Fibroblast of skin of back (primary cell): ENCODE data around the gene ZNF385D. TPM values are rescaled to one million over a fixed set of nuclear protein-coding genes. Genes with fewer than 3 reads are reported as not detected.
A peak's percentile ranks its signal among the peaks of the same experiment; 100 is the strongest.

Experiments used
- DNase-seq: peaks from one replicate; pipeline ENCODE4 v3.0.0-alpha.2; 2013
- polyA plus RNA-seq, 2 experiments: library from polyadenylated mRNA; unstranded; fragments of 120-200 nt; gene quantifications; one replicate each; pipeline ENCODE4 v1.2.1, GENCODE V29; 2013; ENCODE audit not compliant: insufficient read length in 2 of 2

ZNF385D gene, protein sequence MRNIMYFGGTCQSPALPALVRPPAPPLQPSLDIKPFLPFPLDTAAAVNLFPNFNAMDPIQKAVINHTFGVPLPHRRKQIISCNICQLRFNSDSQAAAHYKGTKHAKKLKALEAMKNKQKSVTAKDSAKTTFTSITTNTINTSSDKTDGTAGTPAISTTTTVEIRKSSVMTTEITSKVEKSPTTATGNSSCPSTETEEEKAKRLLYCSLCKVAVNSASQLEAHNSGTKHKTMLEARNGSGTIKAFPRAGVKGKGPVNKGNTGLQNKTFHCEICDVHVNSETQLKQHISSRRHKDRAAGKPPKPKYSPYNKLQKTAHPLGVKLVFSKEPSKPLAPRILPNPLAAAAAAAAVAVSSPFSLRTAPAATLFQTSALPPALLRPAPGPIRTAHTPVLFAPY
- polyA plus RNA-seq (2013, experiment 1 of 2; ENCODE audit: insufficient read length) = 1.6 TPM
- polyA plus RNA-seq (2013, experiment 2 of 2; ENCODE audit: insufficient read length) = 1.2 TPM

DNA sequence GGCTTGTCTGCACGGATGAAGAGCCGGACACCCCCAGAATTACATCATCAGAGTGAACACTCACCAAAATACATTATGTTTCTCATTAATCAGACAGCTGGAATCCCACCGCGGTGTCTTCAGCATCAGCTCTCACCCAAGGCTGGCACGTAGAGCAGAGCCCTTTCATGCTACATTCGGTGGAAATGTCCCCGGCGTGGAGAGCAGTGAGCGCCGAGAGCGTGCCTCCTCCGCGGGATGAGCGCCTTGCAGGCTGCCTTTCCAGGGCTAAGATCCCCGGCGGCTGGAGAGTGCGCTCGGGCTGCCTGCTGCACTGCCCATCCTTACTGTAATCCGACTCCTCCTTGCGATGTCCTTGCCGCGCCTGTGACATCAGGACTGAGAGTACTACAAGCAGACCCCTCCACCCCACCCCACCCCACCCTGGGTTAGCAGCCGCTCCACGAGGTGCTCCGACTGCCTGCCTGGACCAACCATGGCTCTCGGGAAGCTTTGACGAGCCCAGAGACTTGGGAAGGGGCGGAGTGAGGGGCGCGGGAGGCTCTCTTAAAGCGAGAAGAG is at the start of gene ZNF385D:
ZNF385D (minus strand) TSS at position 380 of the 561 bp plus-strand sequence; CDS start at position 86, 294 bp downstream.
- DNase-seq = peak; percentile 65

DNA sequence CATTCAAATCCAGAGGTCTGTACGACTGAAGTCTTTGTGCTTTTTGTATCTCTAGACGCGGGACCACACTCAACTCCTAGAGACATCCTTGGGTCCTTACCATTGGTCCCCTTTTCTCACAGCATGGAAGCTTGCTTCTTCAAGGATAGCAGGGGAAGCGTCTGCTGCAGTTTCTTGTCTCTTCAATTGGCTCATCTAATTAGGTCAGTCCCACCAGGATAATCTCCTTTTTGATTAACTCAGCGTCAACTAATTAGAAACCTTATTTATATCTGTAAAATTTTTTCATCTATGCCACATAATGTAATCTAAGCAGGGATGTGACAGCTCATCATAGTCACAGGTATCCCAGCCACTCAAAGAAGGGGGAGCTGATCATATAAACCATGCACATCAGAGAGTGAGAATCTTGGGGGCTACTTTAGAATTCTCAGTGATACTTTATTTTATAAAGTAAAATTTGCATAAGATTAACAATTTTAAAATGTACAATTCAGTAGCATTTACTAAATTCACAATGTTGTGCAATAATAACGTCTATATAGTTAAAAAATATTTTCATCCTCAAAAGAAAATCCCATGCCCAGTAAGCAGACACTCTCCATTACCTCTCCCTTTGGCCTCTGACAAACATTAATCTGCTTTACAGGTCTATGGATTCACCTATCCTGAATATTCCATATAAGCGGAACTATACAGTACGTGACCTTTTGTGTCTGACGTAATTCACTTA is 47.5 kb upstream of the ZNF385D start:
- DNase-seq = no peak

DNA sequence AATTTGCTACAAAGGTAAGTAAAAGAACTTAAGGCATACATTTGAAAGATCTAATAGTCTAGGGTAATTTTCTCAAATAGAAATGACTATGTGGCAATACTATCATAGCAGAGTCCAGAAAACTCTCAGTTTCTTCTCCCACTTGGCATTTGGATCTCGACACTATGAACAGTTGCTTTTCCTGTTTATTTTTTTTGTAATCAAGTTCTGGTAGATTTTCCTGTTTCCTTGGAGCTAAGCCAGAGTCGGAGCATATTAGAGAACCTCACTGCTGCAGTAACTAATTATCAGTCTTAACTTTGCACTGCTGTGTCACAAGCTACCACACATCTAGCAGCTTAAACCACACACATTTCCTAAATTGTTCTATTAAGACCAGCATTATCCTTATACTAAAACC is 44.9 kb upstream of the ZNF385D start:
- DNase-seq = no peak

DNA sequence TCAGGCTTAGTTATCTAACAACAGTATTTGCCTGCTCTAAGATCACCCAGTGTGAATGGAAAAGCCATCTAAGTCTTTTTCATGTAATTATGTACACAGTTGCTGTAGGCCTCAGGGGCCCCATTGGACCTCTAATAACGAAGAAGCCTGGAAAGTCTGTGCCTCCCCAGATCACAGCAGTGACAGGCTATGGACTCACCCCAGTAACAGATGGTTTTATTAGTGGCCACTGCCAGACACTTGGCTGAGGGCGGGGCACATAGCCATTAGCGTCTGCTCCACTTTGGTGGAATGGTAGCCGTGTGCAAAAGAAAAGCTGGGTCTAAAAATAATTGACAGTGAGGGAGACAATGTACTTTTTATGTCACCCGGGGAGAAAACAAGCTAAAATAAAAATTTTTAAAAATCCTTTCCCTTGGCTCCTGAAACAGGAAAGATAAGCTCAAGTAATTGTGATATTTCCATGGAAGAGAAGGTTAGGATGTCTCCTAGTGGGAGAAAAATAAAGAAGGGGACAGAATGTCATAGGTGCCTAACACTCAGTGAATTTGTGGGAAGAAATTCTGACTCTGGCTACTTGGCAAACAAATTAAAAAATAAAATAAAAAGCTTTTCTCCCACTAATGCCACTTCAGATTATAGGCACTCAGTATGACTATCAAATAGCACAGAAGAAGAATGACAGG is 44.3 kb upstream of the ZNF385D start:
- no peak for DNase-seq

DNA sequence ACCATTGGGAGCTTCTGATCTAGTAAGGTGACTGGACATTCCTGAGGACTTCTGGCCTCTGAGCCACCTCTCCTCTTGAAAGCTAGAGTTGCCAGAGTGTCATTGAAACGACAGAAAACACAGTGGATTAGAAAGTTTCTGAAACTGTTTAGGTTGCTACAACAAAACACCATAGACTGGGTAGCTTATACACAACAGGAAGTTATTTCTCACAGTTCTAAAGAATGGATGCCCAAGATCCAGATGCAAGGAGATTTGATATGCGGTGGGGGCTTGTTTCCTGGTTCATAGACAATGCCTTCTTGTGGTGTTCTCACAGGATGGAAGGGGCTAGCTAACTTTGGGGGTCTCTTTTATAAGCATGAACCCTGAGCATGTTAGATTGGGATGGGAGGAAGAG is 43.3 kb upstream of the ZNF385D start:
- DNase-seq = no peak

DNA sequence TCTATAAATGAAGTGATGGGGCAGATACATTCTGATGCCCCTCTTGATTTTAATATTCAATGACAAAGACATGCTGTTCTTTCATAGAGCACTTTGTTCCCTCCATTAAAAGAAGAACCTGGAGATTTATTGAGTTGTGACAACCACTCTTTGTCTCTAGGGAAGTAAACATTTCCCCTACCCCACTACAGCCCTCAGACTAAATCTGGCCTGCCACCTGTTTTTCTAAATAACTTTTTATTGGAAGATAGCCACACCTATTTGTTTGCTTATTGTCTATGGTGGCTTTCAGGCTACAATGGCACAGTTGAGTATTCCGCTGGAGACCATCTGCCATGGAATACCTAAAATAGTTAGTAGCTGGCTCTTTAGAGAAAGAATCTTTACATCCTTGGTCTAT is 41.2 kb upstream of the ZNF385D start:
- DNase-seq = no peak

DNA sequence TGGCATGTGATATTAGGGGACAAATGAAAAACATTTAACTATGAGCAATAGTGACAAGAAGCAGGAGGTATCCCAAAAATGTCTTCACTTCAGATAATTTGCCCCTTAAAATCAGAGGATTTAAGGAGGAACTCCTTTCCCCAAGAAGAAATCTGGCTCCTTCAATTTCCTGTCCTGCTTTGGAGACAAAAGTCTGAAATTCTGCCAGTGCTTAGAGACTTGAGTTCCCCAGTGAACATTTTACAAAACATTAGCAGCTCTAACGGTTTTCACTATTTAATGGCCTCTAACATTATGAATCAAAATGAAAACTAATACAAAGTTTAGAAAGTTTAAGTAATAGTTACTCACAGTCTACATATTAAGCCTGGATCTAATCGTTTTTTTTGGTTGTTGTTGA is 40.3 kb upstream of the ZNF385D start:
- DNase-seq = no peak

DNA sequence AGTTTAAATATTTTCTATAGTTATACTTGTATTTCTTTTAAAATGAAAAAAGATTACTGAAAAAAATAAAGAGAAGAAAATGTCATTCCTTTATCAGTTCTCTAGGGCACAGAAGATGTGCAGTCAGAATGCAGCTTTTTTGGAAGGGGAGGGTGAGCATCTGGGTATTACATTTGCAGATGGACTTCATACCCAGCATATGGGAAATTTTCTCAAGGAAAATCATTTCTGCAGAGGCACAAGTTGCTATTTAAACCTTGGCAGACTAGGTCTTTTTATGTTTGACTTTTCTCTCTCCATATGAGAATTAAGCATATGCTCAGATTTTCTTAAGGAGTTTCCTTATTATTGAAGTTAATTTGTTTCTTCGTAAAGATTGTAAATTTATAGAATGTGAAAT is 39.5 kb upstream of the ZNF385D start:
- DNase-seq = no peak

DNA sequence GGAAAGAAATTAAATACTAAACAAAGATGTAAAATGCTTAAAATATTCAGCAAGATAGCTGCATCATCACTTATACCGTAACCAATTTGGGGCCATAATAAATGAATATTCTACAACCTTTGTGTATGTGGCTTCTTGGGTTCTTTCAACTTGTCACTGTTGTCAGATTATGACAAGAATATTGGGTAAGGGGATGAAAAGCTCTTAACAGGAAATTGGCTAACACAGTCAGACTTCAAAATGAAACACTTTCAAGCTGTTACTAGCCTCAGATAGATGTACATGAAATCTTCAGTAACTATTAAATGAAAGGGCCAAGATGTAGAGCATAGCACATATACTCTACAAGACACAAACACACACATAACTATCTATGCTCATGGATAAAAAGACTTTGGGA is 38.7 kb upstream of the ZNF385D start:
- DNase-seq = no peak

DNA sequence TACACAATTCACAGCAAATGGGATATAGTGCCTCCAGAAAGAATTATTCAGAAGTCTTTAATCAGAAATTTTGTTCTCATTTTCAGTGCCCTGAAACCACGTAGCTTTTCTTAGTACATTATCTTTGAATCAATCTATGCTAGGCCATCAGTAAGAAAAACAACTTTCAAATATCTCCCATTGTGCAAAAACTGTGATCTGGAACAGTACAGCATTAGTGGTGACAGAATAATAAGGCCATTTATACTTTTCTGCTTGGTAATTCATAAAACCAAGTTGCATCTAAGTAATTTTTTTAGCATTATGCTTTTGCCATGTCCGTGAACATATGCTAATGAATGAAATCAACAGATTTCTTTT is 35.4 kb upstream of the ZNF385D start:
- no peak for DNase-seq

DNA sequence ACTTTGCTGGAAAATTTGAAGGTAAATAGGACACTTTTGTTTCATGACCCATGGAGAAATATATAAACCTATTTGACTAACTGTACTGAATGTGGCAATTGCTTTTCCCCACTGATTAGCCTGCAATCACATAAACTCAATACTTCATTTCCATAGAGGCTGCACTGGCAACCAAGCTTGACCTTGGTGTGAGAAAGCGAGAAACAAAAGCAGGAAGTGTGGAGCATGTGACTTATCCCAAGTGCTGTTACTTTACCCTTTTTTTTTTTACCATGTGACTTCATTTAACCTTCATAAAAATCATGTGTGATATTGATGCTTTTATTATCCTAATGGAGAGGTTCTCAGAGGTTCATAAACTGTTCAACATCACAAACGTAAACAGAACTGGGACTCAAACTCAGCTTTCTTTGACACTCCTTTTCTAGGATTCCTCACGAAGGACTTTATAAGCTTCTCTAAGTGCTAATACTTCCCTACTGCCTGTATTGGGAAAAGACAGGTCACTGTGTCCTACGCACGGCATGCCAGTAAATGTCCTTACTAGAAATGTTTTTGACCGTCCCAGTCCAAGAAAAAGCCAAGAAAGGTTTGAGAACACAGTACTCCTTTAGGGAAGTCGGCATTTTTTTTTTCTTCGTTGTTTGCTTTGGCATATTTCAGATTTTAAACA is 34.9 kb upstream of the ZNF385D start:
- no peak for DNase-seq

DNA sequence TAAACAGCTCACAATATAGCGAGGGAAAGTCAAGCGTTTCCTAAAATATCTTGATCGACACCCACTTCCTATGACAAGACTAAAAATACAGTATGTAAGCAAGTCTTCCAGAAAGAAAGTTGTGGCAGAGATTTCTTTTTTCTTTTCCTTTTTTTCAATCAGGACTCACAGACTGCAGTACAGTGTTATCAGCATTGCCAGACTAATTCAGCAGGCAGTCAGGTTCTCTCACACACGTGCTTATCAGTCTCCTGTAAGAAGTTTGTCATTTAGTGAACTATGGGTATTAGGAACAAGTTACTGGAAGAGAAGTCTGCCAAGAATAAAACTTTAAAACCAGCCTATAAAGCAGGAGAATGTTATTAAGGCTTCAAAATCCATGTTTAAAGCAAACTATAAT is 32.8 kb upstream of the ZNF385D start:
- DNase-seq = no peak

DNA sequence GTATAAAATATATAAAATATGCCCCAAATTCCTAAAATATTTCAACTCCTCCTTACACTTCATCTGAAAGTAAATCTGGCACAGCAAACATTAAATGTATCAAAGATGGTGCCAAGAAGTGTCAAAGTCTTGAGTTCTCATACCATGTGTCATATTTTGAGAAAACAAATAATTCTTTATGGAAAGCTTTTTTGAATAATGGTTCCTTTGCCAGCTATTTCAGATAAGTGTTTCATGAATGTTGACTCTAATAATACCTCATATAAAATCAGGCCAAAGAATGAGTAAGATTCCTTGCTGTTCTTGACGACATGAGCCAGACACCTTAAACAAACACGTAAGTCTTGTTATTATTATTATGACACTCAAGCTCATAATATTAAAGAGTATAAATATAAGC is 30.3 kb upstream of the ZNF385D start:
- DNase-seq = peak; percentile 25

DNA sequence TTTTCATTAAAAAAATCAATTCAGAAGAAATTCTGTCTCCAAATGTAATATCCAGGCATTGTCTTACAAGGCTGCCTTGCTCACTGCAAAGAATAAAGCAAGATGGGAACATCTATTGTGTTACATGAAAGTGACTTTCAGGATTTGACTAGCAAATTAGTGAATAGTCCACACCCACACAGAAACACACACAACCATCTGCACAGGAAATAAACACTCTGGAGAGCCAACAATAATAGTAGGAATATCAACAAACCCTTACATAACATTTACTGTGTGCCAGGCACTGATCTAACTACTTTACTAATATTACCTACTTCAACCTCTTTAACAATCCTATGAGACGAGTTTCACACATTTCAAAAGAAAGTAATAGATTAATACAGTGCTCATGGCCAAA is 28.9 kb upstream of the ZNF385D start:
- no peak for DNase-seq

DNA sequence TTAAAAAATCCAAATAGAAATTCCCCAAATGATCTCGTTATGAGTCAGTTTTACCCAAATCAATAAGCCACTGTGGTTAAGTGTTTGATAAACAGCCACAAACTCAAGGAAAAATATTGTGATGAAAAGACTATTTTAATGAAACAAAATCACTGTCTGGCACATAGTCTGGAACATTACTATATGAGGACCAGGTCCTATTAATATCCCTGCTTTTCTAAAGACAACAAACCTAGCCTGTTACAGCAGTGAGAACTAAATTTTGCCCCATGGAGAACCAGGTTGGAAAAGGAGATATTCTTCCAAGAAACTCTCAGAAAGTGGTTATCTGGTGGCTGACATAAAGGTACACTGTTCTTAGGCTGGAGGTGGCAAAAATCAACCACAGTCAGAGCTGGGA is 27.7 kb upstream of the ZNF385D start:
- no peak for DNase-seq

DNA sequence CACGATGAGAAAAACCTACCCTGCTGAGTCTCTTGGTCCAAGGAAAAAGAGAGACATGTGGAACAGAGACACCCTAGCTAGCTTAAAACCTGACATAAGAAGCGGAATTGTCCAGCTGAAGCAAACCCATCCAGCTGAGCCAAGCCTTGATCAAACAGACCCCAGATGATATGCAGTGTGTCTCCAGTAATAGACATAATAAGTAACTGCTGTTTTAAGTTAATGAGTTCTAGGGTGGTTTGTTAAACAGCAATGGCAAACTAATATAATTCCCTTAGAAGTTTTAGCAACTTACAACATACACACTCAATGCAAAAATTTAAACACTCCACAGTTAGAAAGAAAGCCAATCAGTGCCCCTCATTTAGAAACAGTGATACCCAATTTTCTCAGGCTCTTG is 26.8 kb upstream of the ZNF385D start:
- no peak for DNase-seq

DNA sequence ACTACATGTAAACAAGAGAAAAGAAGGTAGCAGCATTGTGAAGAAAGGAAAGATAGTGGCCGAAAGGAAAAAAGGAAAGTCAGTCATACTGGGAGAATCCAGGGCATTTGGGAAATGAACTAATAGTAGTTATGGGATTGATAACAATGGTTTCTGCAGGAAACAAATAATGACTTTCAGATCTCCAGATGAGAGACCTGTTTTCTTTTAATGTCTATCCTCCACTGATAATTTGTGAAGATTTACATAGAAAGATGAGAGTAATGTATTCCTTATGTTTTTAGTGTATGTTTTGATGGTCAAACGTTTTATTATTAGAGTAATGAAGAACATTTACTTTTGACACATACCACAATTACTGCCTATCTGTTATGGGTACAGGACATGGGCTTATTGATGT is 15.0 kb upstream of the ZNF385D start:
- no peak for DNase-seq

DNA sequence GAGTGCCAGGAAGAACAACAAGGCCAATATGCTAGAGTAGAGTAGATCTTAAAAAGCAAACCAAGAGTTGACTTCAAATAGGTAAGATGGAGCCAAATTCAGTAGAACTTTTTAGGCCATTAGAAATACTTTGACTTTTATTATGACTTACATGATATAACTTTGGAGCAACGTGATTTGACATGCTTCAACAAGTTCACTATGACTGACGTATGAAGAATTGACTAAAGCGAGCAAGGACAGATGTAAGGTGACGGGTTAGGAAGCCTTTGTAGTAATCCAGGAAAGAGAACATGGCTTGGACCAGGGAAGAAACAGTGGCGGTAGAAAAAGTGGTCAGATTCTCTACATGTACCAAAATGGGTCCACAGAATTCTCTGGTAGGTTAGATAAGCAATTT is 4.9 kb upstream of the ZNF385D start:
- no peak for DNase-seq

DNA sequence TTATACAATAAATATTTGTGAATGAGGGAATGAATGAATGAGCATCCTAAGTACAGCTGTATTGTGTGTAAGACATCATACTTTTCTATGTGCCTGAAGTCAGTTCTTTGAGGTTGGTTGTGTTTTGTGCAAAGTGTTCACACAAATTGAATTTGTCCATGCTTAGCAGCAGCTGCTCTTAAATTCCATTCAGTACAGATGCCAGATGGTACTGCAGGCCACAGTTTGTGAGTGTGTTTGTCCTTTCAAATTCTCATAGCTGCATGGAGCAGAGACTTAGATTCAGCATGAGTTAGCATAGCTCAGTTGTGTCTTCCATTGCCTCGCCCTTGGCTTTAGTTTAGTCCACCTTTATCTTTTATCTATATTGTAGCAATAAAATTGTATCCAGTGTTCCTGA is 3.8 kb upstream of the ZNF385D start:
- no peak for DNase-seq

DNA sequence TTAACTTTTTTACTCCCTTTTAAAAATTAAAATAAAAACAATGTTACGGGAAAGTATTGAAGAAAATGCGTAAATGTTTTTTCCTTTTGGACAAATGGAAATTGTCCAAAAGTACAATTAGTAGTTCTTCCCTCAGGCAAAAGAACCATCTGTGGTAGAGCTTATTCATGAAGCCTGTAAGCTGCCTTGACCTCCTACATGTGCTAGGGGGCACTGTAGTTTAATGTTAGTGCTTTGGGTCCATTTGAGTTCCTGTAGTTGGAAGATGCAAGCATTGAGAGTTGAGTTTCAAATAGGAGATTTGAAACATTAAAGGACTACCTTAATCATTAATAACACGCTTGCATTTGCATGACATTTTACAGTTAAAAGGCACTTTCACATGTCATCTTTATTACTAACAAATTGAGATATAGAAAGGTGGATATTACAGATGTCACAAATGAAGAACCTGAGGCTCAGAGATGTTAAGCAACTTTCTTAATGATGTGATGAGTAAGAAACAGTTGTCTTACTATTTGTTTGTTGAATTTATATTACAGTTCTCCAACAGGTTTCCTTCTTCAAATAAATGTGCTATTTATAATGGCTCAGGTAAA is 1.8 kb upstream of the ZNF385D start:
- DNase-seq = peak; percentile 56

DNA sequence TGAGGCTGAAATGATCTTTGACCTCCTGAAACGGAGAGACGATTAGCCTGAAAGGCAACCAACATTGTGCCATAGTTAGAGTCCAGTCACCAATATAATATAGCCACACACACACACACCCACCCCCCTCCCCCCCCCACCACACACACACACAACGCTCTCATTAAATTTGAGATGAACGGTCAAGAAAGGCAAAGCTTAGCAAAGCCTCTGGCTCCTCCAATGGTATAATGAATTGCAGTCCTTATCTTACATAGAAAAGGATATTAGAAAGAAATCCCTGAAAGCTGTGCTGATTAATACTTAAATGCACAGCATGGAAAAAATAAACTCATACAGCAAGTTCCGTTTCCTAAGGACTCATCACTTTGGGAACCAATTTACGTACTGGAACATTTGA is 876 bp upstream of the ZNF385D start:
- no peak for DNase-seq

DNA sequence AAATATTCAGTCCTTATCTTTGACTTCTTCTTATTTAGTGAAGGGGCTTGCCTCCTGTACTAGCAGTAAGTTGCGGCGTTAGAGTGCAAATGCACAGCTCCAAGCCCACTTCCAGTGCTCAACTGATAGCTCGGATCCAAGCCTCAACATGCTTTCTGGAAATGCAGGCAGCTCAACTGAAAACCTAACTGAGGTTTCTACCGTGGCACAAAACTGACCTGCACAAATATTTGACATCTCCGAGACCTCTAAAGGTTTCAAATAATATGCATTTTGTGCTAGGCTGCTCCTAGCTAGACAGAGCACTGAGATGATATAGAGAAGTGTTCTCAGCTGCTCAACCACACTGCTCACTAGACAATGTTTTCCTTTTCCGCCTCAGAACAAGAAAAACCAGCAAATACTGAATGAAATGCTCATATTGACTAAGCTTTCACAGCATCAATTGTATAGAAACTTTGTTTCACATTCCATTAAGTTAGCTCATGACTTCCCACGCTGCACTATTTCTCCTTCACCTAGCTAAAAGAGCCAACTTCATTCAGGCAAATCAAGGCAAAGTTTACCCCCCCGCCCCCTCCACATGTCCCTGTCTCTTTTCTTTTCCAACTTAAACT is 822 bp downstream of the ZNF385D start:
- peak; percentile 57 for DNase-seq
